GM12875 (cell line): ENCODE measurements around the gene FTSJ1.
"Not testable (repeated sequence)": the region's sequence is repeated elsewhere in the genome, so short reads cannot be mapped to it uniquely, and the experiment has no call there.

ENCODE experiments used
- H3K4me3 ChIP-seq: one replicate; pipeline ENCODE4 v1.5.1; 2011; ENCODE audit warnings: low read depth, low read length, control low read depth
- TF ChIP-seq, protein P1 (sequence below): IDR thresholded peaks from 2 replicates; pipeline ENCODE4 v1.5.1; 2011; ENCODE audit warnings: low read depth, mild to moderate bottlenecking, control low read depth, inconsistent platforms, low read length, moderate library complexity, borderline replicate concordance; ENCODE audit not compliant: insufficient read depth

Gene FTSJ1

DNA sequence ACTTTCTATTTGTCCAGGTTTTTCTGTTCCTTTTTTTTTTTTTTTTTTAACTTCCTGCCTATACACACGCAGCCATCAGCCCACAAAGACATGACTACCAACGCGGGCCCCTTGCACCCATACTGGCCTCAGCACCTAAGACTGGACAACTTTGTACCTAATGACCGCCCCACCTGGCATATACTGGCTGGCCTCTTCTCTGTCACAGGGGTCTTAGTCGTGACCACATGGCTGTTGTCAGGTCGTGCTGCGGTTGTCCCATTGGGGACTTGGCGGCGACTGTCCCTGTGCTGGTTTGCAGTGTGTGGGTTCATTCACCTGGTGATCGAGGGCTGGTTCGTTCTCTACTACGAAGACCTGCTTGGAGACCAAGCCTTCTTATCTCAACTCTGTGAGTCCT lies 47.7 kb downstream of the FTSJ1 start:
- no peak overlapping the region for H3K4me3 ChIP-seq
- TF ChIP-seq, protein P1, sequence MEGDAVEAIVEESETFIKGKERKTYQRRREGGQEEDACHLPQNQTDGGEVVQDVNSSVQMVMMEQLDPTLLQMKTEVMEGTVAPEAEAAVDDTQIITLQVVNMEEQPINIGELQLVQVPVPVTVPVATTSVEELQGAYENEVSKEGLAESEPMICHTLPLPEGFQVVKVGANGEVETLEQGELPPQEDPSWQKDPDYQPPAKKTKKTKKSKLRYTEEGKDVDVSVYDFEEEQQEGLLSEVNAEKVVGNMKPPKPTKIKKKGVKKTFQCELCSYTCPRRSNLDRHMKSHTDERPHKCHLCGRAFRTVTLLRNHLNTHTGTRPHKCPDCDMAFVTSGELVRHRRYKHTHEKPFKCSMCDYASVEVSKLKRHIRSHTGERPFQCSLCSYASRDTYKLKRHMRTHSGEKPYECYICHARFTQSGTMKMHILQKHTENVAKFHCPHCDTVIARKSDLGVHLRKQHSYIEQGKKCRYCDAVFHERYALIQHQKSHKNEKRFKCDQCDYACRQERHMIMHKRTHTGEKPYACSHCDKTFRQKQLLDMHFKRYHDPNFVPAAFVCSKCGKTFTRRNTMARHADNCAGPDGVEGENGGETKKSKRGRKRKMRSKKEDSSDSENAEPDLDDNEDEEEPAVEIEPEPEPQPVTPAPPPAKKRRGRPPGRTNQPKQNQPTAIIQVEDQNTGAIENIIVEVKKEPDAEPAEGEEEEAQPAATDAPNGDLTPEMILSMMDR: no peak

DNA sequence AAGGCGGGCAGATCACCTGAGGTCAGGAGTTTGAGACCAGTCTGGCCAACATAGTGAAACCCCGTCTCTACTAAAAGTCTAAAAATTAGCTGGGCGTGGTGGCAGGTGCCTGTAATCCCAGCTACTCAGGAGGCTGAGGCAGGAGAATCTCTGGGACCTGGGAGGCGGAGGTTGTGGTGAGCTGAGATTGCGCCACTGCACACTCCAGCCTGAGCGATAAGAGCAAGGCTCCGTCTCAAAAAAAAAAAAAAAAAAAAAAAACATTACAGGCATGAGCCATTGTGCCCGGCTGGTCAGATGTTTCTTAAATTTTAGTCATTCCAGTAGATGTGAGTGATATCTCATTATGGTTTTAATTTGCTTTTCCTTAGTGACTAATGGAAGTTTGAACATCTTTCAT lies 49.9 kb downstream of the FTSJ1 start:
- not testable (repeated sequence) for H3K4me3 ChIP-seq

DNA sequence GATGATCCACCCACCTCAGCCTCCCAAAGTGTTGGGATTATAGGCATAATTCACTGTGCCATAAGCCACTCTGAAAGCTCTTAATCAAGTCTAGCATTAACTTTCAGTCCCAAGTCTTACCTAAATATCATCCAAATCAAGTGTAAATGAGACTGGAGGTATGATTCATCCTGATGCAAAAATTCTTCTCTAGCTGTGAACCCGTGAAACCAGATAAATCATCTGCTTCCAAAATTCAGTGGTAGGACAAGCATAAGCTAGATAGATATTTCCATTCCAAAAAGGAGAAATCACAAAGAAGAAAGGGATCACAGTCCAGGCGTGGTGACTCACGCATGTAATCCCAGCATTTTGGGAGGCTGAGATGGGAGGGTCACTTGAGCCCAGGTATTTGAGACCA lies 54.7 kb downstream of the FTSJ1 start:
- TF ChIP-seq, protein P1: no peak
- no peak overlapping the region for H3K4me3 ChIP-seq

DNA sequence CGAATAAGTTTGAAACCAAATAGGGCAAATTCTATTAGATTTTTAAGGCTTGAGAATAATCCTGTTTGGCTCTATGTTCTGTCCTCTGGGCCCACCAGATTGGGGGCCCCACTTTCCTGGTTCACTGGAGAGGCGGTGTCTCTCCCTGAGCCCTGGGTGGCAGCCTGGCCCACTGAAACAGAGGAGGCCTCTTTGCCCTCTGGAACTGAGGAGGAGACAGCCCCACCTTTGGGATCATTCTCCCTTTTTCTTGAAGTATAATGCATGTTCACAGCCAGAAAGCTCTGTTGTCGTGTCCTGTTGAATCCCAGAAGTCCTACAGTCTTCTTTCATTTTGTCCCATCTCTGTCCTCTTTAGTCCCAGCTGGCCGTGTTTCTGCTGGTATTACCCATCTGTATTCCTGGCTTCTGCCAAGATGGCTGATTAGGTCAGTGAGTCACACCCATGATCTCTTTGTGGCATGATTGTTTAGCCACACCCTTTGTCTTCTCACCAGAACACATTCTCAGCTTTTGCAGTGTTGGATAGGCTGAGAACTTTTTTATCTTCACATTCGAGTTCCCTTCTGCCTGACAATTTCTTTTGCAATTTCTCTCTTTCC lies 55.5 kb downstream of the FTSJ1 start:
- TF ChIP-seq, protein P1: no peak
- H3K4me3 ChIP-seq: no peak overlapping the region

DNA sequence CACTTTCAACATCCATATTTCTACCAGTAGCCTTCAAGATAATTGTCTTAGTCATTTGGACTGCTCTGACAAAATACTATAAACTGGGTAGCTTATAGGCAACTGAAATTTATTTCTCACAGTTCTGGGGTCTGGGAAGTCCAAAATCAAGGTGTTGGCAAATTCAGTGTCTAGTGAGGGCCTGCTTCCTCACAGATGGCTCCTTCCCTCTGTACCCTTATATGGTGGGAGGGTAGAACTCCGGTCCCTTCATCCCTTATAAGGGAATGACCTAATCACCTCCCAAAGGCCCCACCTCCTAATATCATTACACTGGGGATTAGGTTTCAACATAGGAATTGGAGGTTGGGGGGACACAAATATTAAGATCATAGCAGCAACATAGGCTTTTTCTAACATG lies 56.2 kb downstream of the FTSJ1 start:
- no peak overlapping the region for H3K4me3 ChIP-seq
- TF ChIP-seq, protein P1: no peak

DNA sequence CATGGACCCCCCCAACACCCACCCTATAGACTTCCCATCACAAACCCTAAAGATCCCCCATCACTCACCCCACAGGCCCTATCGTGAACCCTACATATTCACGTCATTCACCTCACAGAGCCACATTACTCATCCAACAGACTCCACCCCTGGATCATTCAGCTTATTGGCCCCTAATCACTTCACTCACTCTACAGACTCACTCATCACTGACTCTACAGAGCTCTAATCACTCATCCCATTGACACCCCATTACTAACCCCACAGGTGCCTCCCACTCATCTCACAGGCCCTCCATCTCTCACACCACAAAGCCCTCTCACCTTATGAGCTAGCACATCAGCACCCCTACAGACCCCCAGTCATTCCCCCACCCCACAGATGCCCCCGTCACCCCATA lies 57.2 kb downstream of the FTSJ1 start:
- TF ChIP-seq, protein P1: no peak
- no peak overlapping the region for H3K4me3 ChIP-seq
